Trophoblast cell (in vitro differentiated cells and primary cell): ENCODE data around the gene ATG4C.

Source experiments
- DNase-seq, 2 donors: peaks; one replicate each; pipeline ENCODE4 v3.0.0-alpha.2; 2016
- H2AFZ ChIP-seq: 2 replicates; pipeline ENCODE4 v1.6.1; 2013; ENCODE audit warnings: low read length, moderate library complexity, mild to moderate bottlenecking; ENCODE audit not compliant: insufficient read depth, poor library complexity
- H2AK5ac ChIP-seq: 2 replicates; pipeline ENCODE4 v1.6.1; 2013; ENCODE audit warnings: mild to moderate bottlenecking, low read length
- H2BK120ac ChIP-seq: 2 replicates; pipeline ENCODE4 v1.6.1; 2013; ENCODE audit warnings: low read length, mild to moderate bottlenecking, moderate library complexity; ENCODE audit not compliant: insufficient read depth, poor library complexity
- H2BK12ac ChIP-seq: 2 replicates; pipeline ENCODE4 v1.6.1; 2013; ENCODE audit warnings: mild to moderate bottlenecking, low read length, moderate library complexity
- H2BK5ac ChIP-seq: 2 replicates; pipeline ENCODE4 v1.6.1; 2013; ENCODE audit warnings: low read length, low read depth, moderate library complexity, mild to moderate bottlenecking; ENCODE audit not compliant: poor library complexity
- H3K14ac ChIP-seq: 2 replicates; pipeline ENCODE4 v1.6.1; 2013; ENCODE audit warnings: mild to moderate bottlenecking, low read length
- H3K18ac ChIP-seq: 2 replicates; pipeline ENCODE4 v1.6.1; 2013; ENCODE audit warnings: mild to moderate bottlenecking, low read length
- H3K23ac ChIP-seq: 2 replicates; pipeline ENCODE4 v1.6.1; 2013; ENCODE audit warnings: low read length
- H3K27ac ChIP-seq: 2 replicates; pipeline ENCODE4 v1.5.1; 2013; ENCODE audit warnings: low read depth, mild to moderate bottlenecking, inconsistent platforms, low read length, moderate library complexity
- H3K27me3 ChIP-seq: 2 replicates; pipeline ENCODE4 v1.6.1; 2013; ENCODE audit warnings: inconsistent platforms, mild to moderate bottlenecking, low read length, moderate library complexity; ENCODE audit not compliant: insufficient read depth
- H3K36me3 ChIP-seq, 2 experiments: 1 replicate in 1 of 2; 2 replicates in 1 of 2; pipeline ENCODE4 v1.6.1; 2013; ENCODE audit warnings: low read length in 2 of 2, mild to moderate bottlenecking in 2 of 2, moderate library complexity in 1 of 2; ENCODE audit not compliant: insufficient read depth in 2 of 2, control insufficient read depth in 1 of 2
- H3K4ac ChIP-seq: 2 replicates; pipeline ENCODE4 v1.6.1; 2013; ENCODE audit warnings: low read depth, mild to moderate bottlenecking, low read length, moderate library complexity
- H3K4me1 ChIP-seq, 2 experiments: 1 replicate in 1 of 2; 2 replicates in 1 of 2; pipeline ENCODE4 v1.6.1; 2013; ENCODE audit warnings: low read length in 2 of 2, mild to moderate bottlenecking in 2 of 2, moderate library complexity in 1 of 2; ENCODE audit not compliant: insufficient read depth in 2 of 2, control insufficient read depth in 1 of 2
- H3K4me2 ChIP-seq: 2 replicates; pipeline ENCODE4 v1.6.1; 2013; ENCODE audit warnings: inconsistent platforms, mild to moderate bottlenecking, low read length, moderate library complexity
- H3K4me3 ChIP-seq: 2 replicates; pipeline ENCODE4 v1.5.1; 2013; ENCODE audit warnings: mild to moderate bottlenecking, low read depth, low read length, inconsistent platforms
- H3K79me1 ChIP-seq: one replicate; pipeline ENCODE4 v1.6.1; 2013; ENCODE audit warnings: low read length
- H3K79me2 ChIP-seq: 2 replicates; pipeline ENCODE4 v1.6.1; 2013; ENCODE audit warnings: low read length, mild to moderate bottlenecking; ENCODE audit not compliant: control insufficient read depth, insufficient read depth, poor library complexity
- H3K9ac ChIP-seq: 2 replicates; pipeline ENCODE4 v1.6.1; 2013; ENCODE audit warnings: mild to moderate bottlenecking, low read length
- H3K9me3 ChIP-seq: 2 replicates; pipeline ENCODE4 v1.6.1; 2013; ENCODE audit warnings: low read depth, mild to moderate bottlenecking, control low read depth, inconsistent platforms, low read length; ENCODE audit not compliant: insufficient read depth
- H4K12ac ChIP-seq: 2 replicates; pipeline ENCODE4 v1.6.1; 2013; ENCODE audit warnings: low read depth, mild to moderate bottlenecking, low read length, moderate library complexity
- H4K8ac ChIP-seq: 2 replicates; pipeline ENCODE4 v1.6.1; 2013; ENCODE audit warnings: low read depth, mild to moderate bottlenecking, low read length, moderate library complexity
- H4K91ac ChIP-seq: one replicate; pipeline ENCODE4 v1.6.1; 2013; ENCODE audit warnings: low read depth, mild to moderate bottlenecking, low read length, moderate library complexity
- WGBS: extraction: QIAGEN DNeasy Blood & Tissue Kit; methylation state at CpG from one replicate; pipeline ENCODE4 v1.1.7; 2013; ENCODE audit warnings: missing lambda C conversion rate; ENCODE audit not compliant: insufficient read length, insufficient coverage; ENCODE audit errors: extremely low coverage; 5-methylcytosine and 5-hydroxymethylcytosine counted together

The ATG4C gene

DNA sequence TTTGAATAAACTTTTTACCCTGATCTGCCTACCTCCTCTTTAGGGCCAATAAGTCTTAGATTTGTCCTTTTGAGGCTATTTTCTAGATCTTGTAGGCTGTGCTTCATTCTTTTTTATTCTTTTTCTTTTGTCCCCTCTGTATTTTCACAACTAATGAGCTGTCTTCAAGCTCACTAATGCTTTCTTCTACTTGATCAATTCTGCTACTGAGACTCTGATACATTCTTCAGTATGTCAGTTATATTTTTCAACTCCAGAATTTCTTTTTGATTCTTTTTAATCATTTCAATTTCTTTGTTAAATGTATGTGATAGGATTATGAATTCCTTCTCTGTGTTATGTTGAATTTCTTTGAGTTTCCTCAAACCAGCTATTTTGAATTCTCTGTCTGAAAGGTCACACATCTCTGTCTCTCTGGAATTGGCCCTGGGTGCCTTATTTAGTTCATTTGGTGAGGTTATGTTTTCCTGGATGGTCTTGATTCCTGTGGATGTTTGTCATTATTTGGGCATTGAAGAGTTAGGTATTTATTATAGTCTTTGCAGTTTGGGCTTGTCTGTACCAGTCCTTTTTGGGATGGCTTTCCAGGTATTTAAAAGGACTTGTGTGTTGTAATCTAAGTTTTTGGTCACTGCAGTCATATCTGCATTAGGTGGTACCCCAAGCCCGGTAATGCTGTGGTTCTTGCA lies 11.2 kb upstream of the ATG4C start:
- Histone ChIP-seq H3K27me3 (no peaks in the 10 kb centered on the region), H3K9me3 (peaks cover 3% of the 10 kb centered on the region), H3K18ac (no peak overlapping the region), H3K4me1 (peaks cover 0 to 3% of the 10 kb centered on the region in 2 experiments), H2BK120ac (no peak overlapping the region), H3K4me3 (no peak overlapping the region), H2BK12ac (no peak overlapping the region), H3K4ac (no peak overlapping the region), H3K79me1 (peaks cover 2% of the 10 kb centered on the region), H2BK5ac (no peak overlapping the region), H3K14ac (no peak overlapping the region), H3K23ac (no peak overlapping the region), H3K4me2 (no peak overlapping the region), H4K8ac (no peak overlapping the region), H3K9ac (no peak overlapping the region), H3K36me3 (no peaks in the 10 kb centered on the region), H2AK5ac (no peak overlapping the region), H2AFZ (no peak overlapping the region), H4K12ac (no peak overlapping the region), H3K79me2 (no peaks in the 10 kb centered on the region), H3K27ac (no peak overlapping the region), H4K91ac (no peak overlapping the region)
- no CpG with 5 or more reads among the region's 1 CpG for WGBS
- peak; percentile 19 to 83 for DNase-seq

DNA sequence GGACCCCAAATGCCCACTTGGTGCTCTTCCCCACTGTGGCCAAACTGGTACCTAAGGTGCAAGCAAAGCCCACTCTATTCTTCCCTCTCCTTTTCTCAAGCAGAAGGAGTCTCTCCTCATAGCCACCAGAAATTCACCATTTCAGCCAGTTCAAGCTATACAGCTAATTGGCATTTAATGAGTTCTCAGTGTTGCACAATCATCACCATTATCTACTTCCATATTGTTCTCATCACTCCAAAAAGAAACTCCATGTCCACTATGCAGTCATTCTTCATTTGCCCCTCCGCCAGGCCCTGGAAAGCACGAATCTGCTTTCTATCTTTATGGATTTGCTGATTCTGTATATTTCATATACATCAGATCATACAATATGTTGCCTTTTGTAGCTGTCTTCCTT lies 9.9 kb upstream of the ATG4C start:
- peaks cover 2% of the 10 kb centered on the region for H3K79me2 ChIP-seq
- H3K4me1 ChIP-seq, result peaks cover 4 to 7% of the 10 kb centered on the region in 2 experiments
- H4K12ac ChIP-seq, result no peak overlapping the region
- no peak overlapping the region for H3K23ac ChIP-seq
- H3K36me3 ChIP-seq, result no peaks in the 10 kb centered on the region
- no peak overlapping the region for H3K27ac ChIP-seq
- H3K18ac ChIP-seq, result no peak overlapping the region
- peaks cover 3% of the 10 kb centered on the region for H3K9me3 ChIP-seq
- no peak overlapping the region for H2AK5ac ChIP-seq
- no peak overlapping the region for H4K8ac ChIP-seq
- H3K14ac ChIP-seq, result no peak overlapping the region
- no peak overlapping the region for H4K91ac ChIP-seq
- WGBS, result no CpG with 5 or more reads among the region's 2 CpGs
- H2AFZ ChIP-seq, result no peak overlapping the region
- H3K27me3 ChIP-seq, result no peaks in the 10 kb centered on the region
- H2BK12ac ChIP-seq, result no peak overlapping the region
- H3K79me1 ChIP-seq, result peaks cover 6% of the 10 kb centered on the region
- no peak for DNase-seq
- H3K4ac ChIP-seq, result no peak overlapping the region
- no peak overlapping the region for H3K9ac ChIP-seq
- H2BK5ac ChIP-seq, result no peak overlapping the region
- no peak overlapping the region for H3K4me2 ChIP-seq
- no peak overlapping the region for H2BK120ac ChIP-seq
- H3K4me3 ChIP-seq, result no peak overlapping the region

DNA sequence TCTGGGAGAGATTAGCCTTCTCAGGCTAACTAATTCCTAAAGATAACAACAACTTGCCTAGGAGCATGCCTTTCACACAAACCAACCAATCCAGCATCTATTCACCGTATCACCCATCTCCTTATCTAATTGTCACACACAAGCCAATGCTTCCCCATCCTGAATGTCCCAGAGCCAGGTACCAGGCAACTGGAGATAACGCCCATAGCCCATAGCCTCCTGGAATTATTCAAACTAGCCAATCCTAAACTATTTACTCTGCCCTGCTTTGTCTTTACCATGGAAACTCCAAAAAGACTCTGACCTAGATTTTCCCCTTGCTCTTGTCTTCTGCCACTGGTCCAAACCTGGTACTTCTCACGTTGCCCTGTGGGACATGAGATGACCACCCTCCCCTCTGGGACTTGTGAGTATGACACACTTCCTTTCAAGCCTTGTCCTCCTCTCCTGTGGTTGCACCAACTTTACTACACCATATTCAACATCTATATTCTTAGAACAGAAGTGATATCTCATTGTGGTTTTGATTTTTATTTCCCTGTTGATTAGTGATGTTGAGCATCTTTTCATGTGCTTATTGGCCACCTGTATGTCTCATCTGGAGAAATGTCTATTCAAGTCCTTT lies 8.8 kb upstream of the ATG4C start:
- peaks cover 8% of the 10 kb centered on the region for H3K79me1 ChIP-seq
- no peak overlapping the region for H4K91ac ChIP-seq
- H3K79me2 ChIP-seq, result peaks cover 2% of the 10 kb centered on the region
- no peaks in the 10 kb centered on the region for H3K36me3 ChIP-seq
- peak; percentile 81 to 94 for DNase-seq
- no peak overlapping the region for H3K27ac ChIP-seq
- H3K18ac ChIP-seq, result no peak overlapping the region
- no peak overlapping the region for H4K8ac ChIP-seq
- no peak overlapping the region for H3K14ac ChIP-seq
- H3K9me3 ChIP-seq, result peaks cover 3% of the 10 kb centered on the region
- no peak overlapping the region for H3K4me2 ChIP-seq
- no peak overlapping the region for H3K9ac ChIP-seq
- H2AFZ ChIP-seq, result no peak overlapping the region
- no peaks in the 10 kb centered on the region for H3K27me3 ChIP-seq
- WGBS, result 100% methylated on average over 1 of the region's 3 CpGs
- peaks cover 4 to 7% of the 10 kb centered on the region in 2 experiments for H3K4me1 ChIP-seq
- no peak overlapping the region for H2BK120ac ChIP-seq
- no peak overlapping the region for H3K23ac ChIP-seq
- H2AK5ac ChIP-seq, result no peak overlapping the region
- no peak overlapping the region for H4K12ac ChIP-seq
- no peak overlapping the region for H3K4me3 ChIP-seq
- H2BK5ac ChIP-seq, result no peak overlapping the region
- no peak overlapping the region for H3K4ac ChIP-seq
- no peak overlapping the region for H2BK12ac ChIP-seq

DNA sequence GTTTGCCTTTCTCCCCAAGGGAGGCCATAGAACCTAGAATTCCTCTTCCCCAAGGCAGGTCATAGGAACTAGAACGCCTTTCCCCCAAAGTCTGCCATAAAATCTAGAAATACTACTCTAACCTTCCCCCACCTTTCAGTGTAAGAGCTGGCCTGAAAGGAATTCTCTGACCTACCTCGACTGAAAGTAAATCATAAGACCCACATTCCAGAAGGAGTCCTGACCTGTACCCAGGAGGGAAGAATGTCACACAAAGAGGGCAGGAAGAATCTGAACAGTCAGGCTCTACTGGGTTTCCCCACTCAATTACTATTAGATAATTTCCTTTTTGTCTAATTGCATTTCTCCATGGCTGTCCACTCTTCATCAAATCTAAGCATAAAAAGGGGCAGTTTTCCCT lies 5.7 kb upstream of the ATG4C start:
- WGBS, result no CpG with 5 or more reads among the region's 2 CpGs
- DNase-seq, result peak; percentile 55 to 89
- peaks cover 2% of the 10 kb centered on the region for H3K79me2 ChIP-seq

More for the DNA sequence above, 5.7 kb upstream of the ATG4C start:
- Histone ChIP-seq H3K27me3 (no peaks in the 10 kb centered on the region), H3K23ac (no peak overlapping the region), H4K91ac (no peak overlapping the region), H3K4me1 (peaks cover 4 to 7% of the 10 kb centered on the region in 2 experiments), H3K14ac (peak overlapping the region; percentile 81), H2BK5ac (no peak overlapping the region), H4K8ac (peak overlapping the region; percentile 79), H3K36me3 (no peaks in the 10 kb centered on the region), H2AK5ac (no peak overlapping the region), H3K4ac (peak overlapping the region; percentile 75), H3K27ac (peak overlapping the region; percentile 73), H2BK120ac (peak overlapping the region; percentile 94), H3K4me2 (peak overlapping the region; percentile 52), H2AFZ (peak overlapping the region; percentile 26), H2BK12ac (peak overlapping the region; percentile 96), H3K9me3 (peaks cover 3% of the 10 kb centered on the region), H3K79me1 (peaks cover 8% of the 10 kb centered on the region), H3K18ac (peak overlapping the region; percentile 23), H4K12ac (peak overlapping the region; percentile 72), H3K9ac (no peak overlapping the region), H3K4me3 (no peak overlapping the region)
